HEK293T (cell line): ENCODE measurements around the gene IL12A.

Source experiments
- CTCF ChIA-PET: fragments of 350-600 bp; formaldehyde crosslinking; extraction: SDS; loops from one replicate; lab custom pipeline; 2021; ENCODE audit warnings: antibody characterized with exemption, inconsistent platforms; lab: Yijun Ruan, JAX
- POLR2A ChIA-PET: fragments of 350-600 bp; formaldehyde crosslinking; extraction: SDS; loops from one replicate; lab custom pipeline; 2020; ENCODE audit warnings: antibody characterized with exemption, inconsistent platforms; lab: Yijun Ruan, JAX
- DNase-seq: peaks from one replicate; pipeline ENCODE4 v3.0.0; 2012; ENCODE audit warnings: mixed read lengths; ENCODE audit errors: extremely low spot score
- ARNT ChIP-seq: fragments of 450-650 bp; IDR thresholded peaks from 2 replicates; pipeline ENCODE4 v1.6.1; 2017; ENCODE audit warnings: mild to moderate bottlenecking
- BHLHE40 ChIP-seq: fragments of 450-650 bp; IDR thresholded peaks from 2 replicates; pipeline ENCODE4 v1.6.1; 2016; ENCODE audit warnings: mild to moderate bottlenecking, moderate library complexity, borderline replicate concordance
- CTBP1 ChIP-seq: fragments of 450-650 bp; IDR thresholded peaks from 2 replicates; pipeline ENCODE4 v1.6.1; 2016; ENCODE audit warnings: borderline replicate concordance
- ELF4 ChIP-seq: fragments of 450-650 bp; IDR thresholded peaks from 2 replicates; pipeline ENCODE4 v1.6.1; 2017; ENCODE audit warnings: antibody characterized with exemption
- FOXA1 ChIP-seq: fragments of 450-650 bp; IDR thresholded peaks from 2 replicates; pipeline ENCODE4 v1.6.1; 2016; ENCODE audit warnings: mild to moderate bottlenecking
- FOXK2 ChIP-seq: fragments of 450-650 bp; IDR thresholded peaks from 2 replicates; pipeline ENCODE4 v1.6.1; 2016; ENCODE audit warnings: mild to moderate bottlenecking
- FOXM1 ChIP-seq: fragments of 450-650 bp; IDR thresholded peaks from 2 replicates; pipeline ENCODE4 v1.6.1; 2017; ENCODE audit warnings: mild to moderate bottlenecking, borderline replicate concordance
- HDGF ChIP-seq: fragments of 450-650 bp; IDR thresholded peaks from 2 replicates; pipeline ENCODE4 v1.6.1; 2017; ENCODE audit warnings: antibody characterized with exemption, borderline replicate concordance
- L3MBTL2 ChIP-seq: fragments of 450-650 bp; conservative IDR thresholded peaks from 2 replicates; pipeline ENCODE4 v1.6.1; 2016; ENCODE audit warnings: mild to moderate bottlenecking
- LEF1 ChIP-seq: fragments of 450-650 bp; IDR thresholded peaks from 2 replicates; pipeline ENCODE4 v1.6.1; 2017; ENCODE audit warnings: mild to moderate bottlenecking, borderline replicate concordance
- NFRKB ChIP-seq: fragments of 450-650 bp; IDR thresholded peaks from 2 replicates; pipeline ENCODE4 v1.6.1; 2016; ENCODE audit warnings: mild to moderate bottlenecking, moderate library complexity
- SP1 ChIP-seq: fragments of 450-650 bp; IDR thresholded peaks from 2 replicates; pipeline ENCODE4 v1.6.1; 2017
- SUZ12 ChIP-seq: fragments of 450-650 bp; IDR thresholded peaks from 2 replicates; pipeline ENCODE4 v1.6.1; 2016; ENCODE audit warnings: mild to moderate bottlenecking
- TARDBP ChIP-seq: fragments of 450-650 bp; IDR thresholded peaks from 2 replicates; pipeline ENCODE4 v1.6.1; 2016
- ZNF384 ChIP-seq: fragments of 450-650 bp; IDR thresholded peaks from 2 replicates; pipeline ENCODE4 v1.6.1; 2016
- TF ChIP-seq, protein P1 (sequence below): fragments of 450-650 bp; IDR thresholded peaks from 2 replicates; pipeline ENCODE4 v1.6.1; 2016

The IL12A gene

GRCh38 chr3:159948429-159949144 lies 40.0 kb upstream of the IL12A start:
- TF ChIP-seq, protein P1, sequence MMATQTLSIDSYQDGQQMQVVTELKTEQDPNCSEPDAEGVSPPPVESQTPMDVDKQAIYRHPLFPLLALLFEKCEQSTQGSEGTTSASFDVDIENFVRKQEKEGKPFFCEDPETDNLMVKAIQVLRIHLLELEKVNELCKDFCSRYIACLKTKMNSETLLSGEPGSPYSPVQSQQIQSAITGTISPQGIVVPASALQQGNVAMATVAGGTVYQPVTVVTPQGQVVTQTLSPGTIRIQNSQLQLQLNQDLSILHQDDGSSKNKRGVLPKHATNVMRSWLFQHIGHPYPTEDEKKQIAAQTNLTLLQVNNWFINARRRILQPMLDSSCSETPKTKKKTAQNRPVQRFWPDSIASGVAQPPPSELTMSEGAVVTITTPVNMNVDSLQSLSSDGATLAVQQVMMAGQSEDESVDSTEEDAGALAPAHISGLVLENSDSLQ: no peak
- TF ChIP-seq ELF4 (no peak), FOXA1 (no peak), CTBP1 (no peak), ZNF384 (no peak), SUZ12 (no peak), BHLHE40 (no peak), TARDBP (no peak), ARNT (no peak), L3MBTL2 (no peak), HDGF (no peak), FOXK2 (no peak), LEF1 (no peak), NFRKB (no peak), SP1 (no peak), FOXM1 (no peak)
- DNase-seq: no peak
- ChIA-PET POLR2A (no interaction called here), CTCF (no interaction called here)

- TF ChIP-seq BHLHE40 (no peak), FOXA1 (no peak), HDGF (no peak), SP1 (no peak), CTBP1 (no peak), TARDBP (no peak), ZNF384 (no peak), SUZ12 (no peak), ELF4 (no peak), FOXM1 (no peak), ARNT (no peak), NFRKB (no peak), FOXK2 (no peak), L3MBTL2 (no peak)
- TF ChIP-seq, protein P1: no peak
- CTCF ChIA-PET: no interaction called here
- POLR2A ChIA-PET: no interaction called here
- DNase-seq: no peak
These were observed 38.3 kb upstream of the IL12A start for GRCh38 chr3:159950156-159950898.

DNA sequence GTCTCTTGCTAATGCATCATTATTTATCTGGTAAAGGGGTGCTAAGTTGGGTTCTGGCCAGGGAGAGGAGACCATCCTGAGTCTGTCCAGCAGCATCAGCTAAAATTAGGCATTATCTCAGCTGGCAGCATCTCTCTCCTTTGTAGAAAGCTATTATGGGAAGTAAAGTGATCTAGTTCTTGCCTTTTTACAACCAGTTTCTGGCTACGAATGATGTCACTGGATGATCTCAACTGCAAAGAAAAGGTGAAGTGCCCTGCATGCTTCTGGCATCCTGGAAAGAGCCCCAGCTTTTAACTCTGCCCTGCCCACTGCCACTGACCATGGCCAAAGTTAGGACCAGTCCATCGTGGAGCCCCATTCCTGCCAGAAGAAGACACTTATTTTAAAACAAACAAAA lies 37.1 kb upstream of the IL12A start:
- ChIA-PET POLR2A (no interaction called here), CTCF (no interaction called here)

DNA sequence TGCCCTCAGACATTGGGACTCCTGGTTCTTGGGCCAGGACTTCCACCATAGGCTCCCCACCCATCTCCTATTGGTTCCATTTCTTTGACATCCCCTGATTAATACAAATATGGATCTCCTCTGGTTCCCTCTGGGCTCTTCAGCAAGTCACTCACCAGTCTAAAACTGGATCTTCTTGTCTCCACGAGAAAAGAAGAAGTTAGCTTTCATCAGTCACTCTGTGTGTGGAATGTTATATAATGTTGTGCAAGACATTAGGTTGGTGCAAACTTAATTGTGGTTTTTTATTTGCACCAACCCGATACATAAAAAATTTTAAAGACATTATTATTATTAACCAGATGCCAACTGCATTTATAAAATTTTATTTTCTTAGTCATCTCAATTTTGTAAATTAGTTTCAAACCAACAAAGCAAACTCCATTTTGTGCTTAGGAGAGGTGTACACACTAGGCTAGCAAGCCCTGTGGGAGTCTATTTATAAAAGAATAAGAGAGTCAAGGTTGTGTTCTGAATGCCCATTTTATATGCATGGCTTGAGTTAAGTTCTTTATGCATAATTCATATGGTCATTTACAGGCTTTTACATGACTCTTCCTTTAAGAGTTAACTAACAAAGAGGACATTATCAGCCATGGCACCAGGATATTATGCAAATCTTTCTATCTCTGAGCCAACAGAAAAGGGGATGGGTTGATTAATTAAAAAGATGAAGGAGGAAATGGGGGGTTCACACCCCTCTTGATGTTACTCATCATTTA lies 35.1 kb upstream of the IL12A start:
- no peak for DNase-seq
- ChIA-PET POLR2A (no interaction called here), CTCF (no interaction called here)
- no peak for TF ChIP-seq NFRKB

More for the DNA sequence above, 37.1 kb upstream of the IL12A start:
- TF ChIP-seq SUZ12 (no peak), FOXK2 (no peak), NFRKB (no peak), L3MBTL2 (no peak)
- TF ChIP-seq, protein P1: no peak
- DNase-seq: no peak

GRCh38 chr3:159960188-159961148 lies 28.2 kb upstream of the IL12A start:
- TF ChIP-seq NFRKB (no peak), ELF4 (no peak), LEF1 (no peak), TARDBP (no peak), SP1 (no peak), L3MBTL2 (no peak), FOXA1 (no peak)
- TF ChIP-seq, protein P1: no peak
- ChIA-PET CTCF (no interaction called here), POLR2A (no interaction called here)
- DNase-seq: no peak
